WTC11 (cell line): ENCODE measurements around the gene SORL1. TPM values are rescaled to one million over a fixed set of nuclear protein-coding genes. Genes with fewer than 3 reads are reported as not detected.

ENCODE experiments used
- ATAC-seq: fragments of 200-7000 bp; cut with Tn5 transposase; 2 replicates; pipeline ENCODE4 v1.10.0; 2021; ENCODE audit warnings: mild to moderate bottlenecking, moderate library complexity
- CTCF ChIA-PET: fragments of 300-600 bp; sonication (Branson Sonifier 250); formaldehyde crosslinking; loops from one replicate; lab custom pipeline; 2021; ENCODE audit warnings: antibody characterized with exemption; lab: Charles Lee
- POLR2A ChIA-PET: fragments of 350-600 bp; sonication (Branson Sonifier 250); formaldehyde crosslinking; loops from one replicate; lab custom pipeline; 2021; ENCODE audit warnings: antibody characterized with exemption; lab: Charles Lee
- DNase-seq: peaks from one replicate; pipeline ENCODE4 v3.0.0; 2021; ENCODE audit warnings: low spot score
- H3K27ac Mint-ChIP-seq: 2 replicates; pipeline ENCODE4 v1.8.0; 2021; ENCODE audit warnings: mixed read lengths
- H3K27me3 Mint-ChIP-seq: 2 replicates; pipeline ENCODE4 v1.8.0; 2021; ENCODE audit warnings: low read depth, mild to moderate bottlenecking, moderate library complexity, mixed read lengths
- H3K36me3 Mint-ChIP-seq: 2 replicates; pipeline ENCODE4 v1.8.0; 2021; ENCODE audit warnings: mixed read lengths
- H3K4me1 Mint-ChIP-seq: 2 replicates; pipeline ENCODE4 v1.8.0; 2022; ENCODE audit warnings: mixed read lengths
- H3K4me3 Mint-ChIP-seq: 2 replicates; pipeline ENCODE4 v1.8.0; 2021; ENCODE audit warnings: mild to moderate bottlenecking, moderate library complexity, mixed read lengths
- H3K9me3 Mint-ChIP-seq: 2 replicates; pipeline ENCODE4 v1.8.0; 2021; ENCODE audit warnings: mixed read lengths
- ATF6 ChIP-seq: sonication (generic); formaldehyde crosslinking; IDR thresholded peaks from 2 replicates; pipeline ENCODE4 v1.8.1; 2023; ENCODE audit warnings: mild to moderate bottlenecking, missing genetic modification reagents
- CDX4 ChIP-seq: fragments of 250-450 bp; sonication (Bioruptor Pico); IDR thresholded peaks from 2 replicates; pipeline ENCODE4 v1.9.0; 2021; ENCODE audit warnings: moderate library complexity, mild to moderate bottlenecking, inconsistent platforms, borderline replicate concordance
- CREM ChIP-seq: sonication (generic); formaldehyde crosslinking; IDR thresholded peaks from 2 replicates; pipeline ENCODE4 v1.8.1; 2022; ENCODE audit warnings: mild to moderate bottlenecking, missing genetic modification reagents, moderate library complexity
- ESRRA ChIP-seq: sonication (generic); formaldehyde crosslinking; IDR thresholded peaks from 2 replicates; pipeline ENCODE4 v1.8.1; 2022; ENCODE audit warnings: mild to moderate bottlenecking, missing genetic modification reagents, borderline replicate concordance
- JAZF1 ChIP-seq: fragments of 250-450 bp; sonication (Bioruptor Pico); IDR thresholded peaks from 2 replicates; pipeline ENCODE4 v1.9.0; 2021; ENCODE audit warnings: moderate library complexity, mild to moderate bottlenecking, inconsistent platforms
- KAT7 ChIP-seq: sonication (generic); formaldehyde crosslinking; IDR thresholded peaks from 2 replicates; pipeline ENCODE4 v1.8.1; 2023; ENCODE audit warnings: missing genetic modification reagents, mild to moderate bottlenecking, borderline replicate concordance
- MLX ChIP-seq: sonication (generic); formaldehyde crosslinking; IDR thresholded peaks from 2 replicates; pipeline ENCODE4 v1.8.1; 2023; ENCODE audit warnings: mild to moderate bottlenecking, missing genetic modification reagents, moderate library complexity
- MYBL2 ChIP-seq: sonication (generic); formaldehyde crosslinking; IDR thresholded peaks from 2 replicates; pipeline ENCODE4 v1.8.1; 2023; ENCODE audit warnings: mild to moderate bottlenecking, moderate library complexity, missing genetic modification reagents
- NR3C1 ChIP-seq: sonication (generic); formaldehyde crosslinking; conservative IDR thresholded peaks from 2 replicates; pipeline ENCODE4 v1.8.1; 2023; ENCODE audit warnings: low read depth, mild to moderate bottlenecking, missing genetic modification reagents
- USF1 ChIP-seq: sonication (generic); formaldehyde crosslinking; IDR thresholded peaks from 2 replicates; pipeline ENCODE4 v1.8.0; 2022; ENCODE audit warnings: mild to moderate bottlenecking, missing genetic modification reagents
- ZNF232 ChIP-seq: sonication (generic); formaldehyde crosslinking; IDR thresholded peaks from 2 replicates; pipeline ENCODE4 v1.8.0; 2022; ENCODE audit warnings: mild to moderate bottlenecking, missing genetic modification reagents
- ZNF317 ChIP-seq: sonication (generic); formaldehyde crosslinking; IDR thresholded peaks from 2 replicates; pipeline ENCODE4 v1.8.1; 2023; ENCODE audit warnings: low read depth, mild to moderate bottlenecking, moderate library complexity, missing genetic modification reagents, borderline replicate concordance
- total RNA-seq: library from RNA; stranded (reverse); gene quantifications from 3 replicates; pipeline ENCODE4 v1.2.3, GENCODE V29; 2021
- TF ChIP-seq, protein P1 (sequence below): sonication (generic); formaldehyde crosslinking; conservative IDR thresholded peaks from 2 replicates; pipeline ENCODE4 v1.8.1; 2022; ENCODE audit warnings: mild to moderate bottlenecking, missing genetic modification reagents
- TF ChIP-seq, protein P2 (sequence below): fragments of 250-450 bp; sonication (Bioruptor Pico); conservative IDR thresholded peaks from 2 replicates; pipeline ENCODE4 v1.9.0; 2021; ENCODE audit warnings: mild to moderate bottlenecking

The SORL1 gene
- total RNA-seq, 1 experiment from 2014 or later: 87.1 TPM

DNA sequence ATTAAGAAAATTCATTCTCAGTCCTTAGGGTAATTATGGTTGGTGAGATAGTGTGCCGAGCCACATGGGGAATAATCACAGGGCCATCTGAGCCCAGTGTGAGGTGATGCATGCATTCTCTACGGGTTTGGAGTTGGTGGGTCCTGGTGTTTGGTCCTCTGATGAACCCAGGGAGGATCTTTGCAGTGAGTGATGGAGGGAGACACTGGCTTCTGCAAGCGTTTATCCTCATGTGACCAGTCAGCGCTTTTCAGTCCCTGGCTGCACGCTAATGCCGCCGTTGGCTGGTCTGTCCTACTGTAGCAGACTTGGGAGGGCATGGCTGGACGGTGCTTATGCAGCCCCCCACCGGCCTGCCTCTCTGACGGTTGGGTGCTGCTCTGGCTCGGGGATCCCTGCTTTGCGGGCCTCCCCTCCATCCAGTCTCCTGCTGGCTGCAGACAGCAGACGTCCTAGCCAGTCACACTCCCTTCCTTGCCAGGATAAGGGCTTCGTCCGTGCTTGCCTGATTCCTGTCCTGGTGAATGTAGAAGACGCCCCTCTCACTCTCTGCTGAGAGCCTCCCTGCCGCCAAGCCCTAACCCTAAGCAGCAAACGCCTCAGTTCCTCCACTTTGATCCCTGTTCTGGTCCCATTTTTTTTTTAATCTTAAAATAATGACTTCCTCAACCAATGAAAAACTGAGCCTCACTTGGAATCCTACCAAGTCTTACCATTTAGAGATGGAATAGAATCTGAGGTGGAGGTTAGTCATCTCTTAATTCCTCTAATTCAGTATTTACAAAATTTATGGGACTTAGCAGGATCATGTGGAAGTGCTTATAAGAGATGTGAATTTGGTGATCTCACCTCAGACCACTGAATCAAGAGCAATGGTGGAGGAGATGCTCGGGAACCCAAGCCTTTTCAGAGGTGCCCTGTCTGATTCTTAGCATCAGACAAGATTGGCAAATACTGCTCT lies 144.4 kb downstream of the SORL1 start:
- CTCF ChIA-PET: no interaction called here
- Mint-ChIP-seq H3K9me3 (peaks cover 5% of the 10 kb centered on the region; the same call in 1 of the 2 replicates), H3K4me3 (no peak overlapping the region), H3K27me3 (no peaks in the 10 kb centered on the region), H3K4me1 (no peaks in the 10 kb centered on the region), H3K27ac (no peak overlapping the region), H3K36me3 (peaks cover 78% of the 10 kb centered on the region)
- no peak for ATAC-seq
- no peak for DNase-seq
- TF ChIP-seq JAZF1 (CRISPR knock-in tag) (no peak), USF1 (CRISPR knock-in tag) (no peak), MYBL2 (CRISPR knock-in tag) (no peak), CREM (CRISPR knock-in tag) (no peak), ESRRA (CRISPR knock-in tag) (no peak), NR3C1 (CRISPR knock-in tag) (no peak), ZNF317 (CRISPR knock-in tag) (no peak), ZNF232 (CRISPR knock-in tag) (no peak)
- TF ChIP-seq, protein P1, sequence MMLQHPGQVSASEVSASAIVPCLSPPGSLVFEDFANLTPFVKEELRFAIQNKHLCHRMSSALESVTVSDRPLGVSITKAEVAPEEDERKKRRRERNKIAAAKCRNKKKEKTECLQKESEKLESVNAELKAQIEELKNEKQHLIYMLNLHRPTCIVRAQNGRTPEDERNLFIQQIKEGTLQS (CRISPR knock-in tag): no peak
- POLR2A ChIA-PET: no interaction called here

GRCh38 chr11:121603316-121603715 lies 151.2 kb downstream of the SORL1 start:
- no peaks in the 10 kb centered on the region for H3K27me3 Mint-ChIP-seq
- no peaks in the 10 kb centered on the region for H3K4me1 Mint-ChIP-seq
- H3K4me3 Mint-ChIP-seq: no peak overlapping the region
- no peak for ATAC-seq
- no peak overlapping the region for H3K27ac Mint-ChIP-seq
- CTCF ChIA-PET: no interaction called here
- peaks cover 85% of the 10 kb centered on the region for H3K36me3 Mint-ChIP-seq
- POLR2A ChIA-PET: no interaction called here
- H3K9me3 Mint-ChIP-seq: peaks cover 5% of the 10 kb centered on the region; the same call in 1 of the 2 replicates
- no peak for DNase-seq
- TF ChIP-seq, protein P2, sequence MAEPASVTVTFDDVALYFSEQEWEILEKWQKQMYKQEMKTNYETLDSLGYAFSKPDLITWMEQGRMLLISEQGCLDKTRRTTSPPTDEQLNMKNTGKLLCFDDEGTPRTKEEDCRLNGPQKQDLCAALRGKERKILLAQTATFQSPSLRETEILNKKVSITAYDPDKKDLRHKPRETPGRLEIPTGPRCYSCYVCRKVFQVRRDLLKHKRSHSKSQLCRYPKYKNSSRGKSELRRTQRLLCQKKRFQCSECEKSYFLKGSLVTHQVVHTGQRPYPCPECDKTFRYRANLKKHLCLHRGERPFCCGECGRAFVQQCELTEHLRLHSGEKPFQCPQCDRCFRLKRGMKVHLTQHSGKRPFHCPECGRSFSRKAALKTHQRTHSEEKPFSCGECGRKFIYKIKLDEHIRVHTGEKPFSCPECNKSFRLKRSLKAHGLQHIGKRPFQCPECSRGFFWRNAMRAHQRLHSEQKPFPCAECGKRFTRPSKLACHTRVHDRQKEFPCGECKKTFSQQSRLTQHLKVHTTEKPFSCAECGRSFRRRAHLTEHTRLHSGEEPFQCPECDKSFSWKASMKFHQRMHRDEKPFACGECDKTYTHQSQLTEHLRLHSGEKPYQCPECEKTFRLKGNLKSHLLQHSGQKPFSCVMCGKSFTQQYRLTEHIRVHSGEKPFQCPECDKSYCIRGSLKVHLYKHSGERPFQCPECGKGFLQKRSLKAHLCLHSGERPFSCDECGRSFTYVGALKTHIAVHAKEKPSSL (CRISPR knock-in tag): no peak

DNA sequence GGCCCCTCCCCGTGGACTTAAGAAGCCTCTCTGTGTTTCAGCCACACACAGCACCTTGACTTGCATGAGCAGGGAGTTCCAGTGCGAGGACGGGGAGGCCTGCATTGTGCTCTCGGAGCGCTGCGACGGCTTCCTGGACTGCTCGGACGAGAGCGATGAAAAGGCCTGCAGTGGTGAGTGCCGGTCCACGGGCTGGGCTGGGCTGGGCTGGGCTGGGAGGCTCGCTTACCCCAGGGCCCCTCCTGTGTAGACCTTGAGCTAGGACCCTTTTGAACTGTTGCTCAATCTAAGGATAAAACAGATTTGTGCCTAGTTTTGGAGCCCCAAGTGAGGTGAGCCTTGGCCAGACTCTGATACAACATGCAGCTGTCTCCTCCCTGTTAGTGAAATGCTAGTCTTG lies 152.0 kb downstream of the SORL1 start:
- ATAC-seq: no peak
- peaks cover 5% of the 10 kb centered on the region; the same call in 1 of the 2 replicates for H3K9me3 Mint-ChIP-seq
- POLR2A ChIA-PET: no interaction called here
- peaks cover 87% of the 10 kb centered on the region for H3K36me3 Mint-ChIP-seq
- no peak overlapping the region for H3K4me3 Mint-ChIP-seq
- CTCF ChIA-PET: no interaction called here
- DNase-seq: no peak
- TF ChIP-seq ATF6: no peak
- TF ChIP-seq KAT7 (CRISPR knock-in tag): no peak
- no peak for TF ChIP-seq MLX (CRISPR knock-in tag)
- no peak for TF ChIP-seq CDX4 (CRISPR knock-in tag)
- no peak overlapping the region for H3K27ac Mint-ChIP-seq
- no peaks in the 10 kb centered on the region for H3K27me3 Mint-ChIP-seq
- H3K4me1 Mint-ChIP-seq: no peaks in the 10 kb centered on the region
